Bone marrow (tissue), 2 donors: ENCODE measurements around the gene HK2.
"Not testable (repeated sequence)": the region's sequence is repeated elsewhere in the genome, so short reads cannot be mapped to it uniquely, and the experiment has no call there.

ENCODE experiments used
- DNase-seq, 2 donors: peaks; one replicate each; lab custom pipeline; 2025; lab: John Stamatoyannopoulos, UW

Gene HK2

DNA sequence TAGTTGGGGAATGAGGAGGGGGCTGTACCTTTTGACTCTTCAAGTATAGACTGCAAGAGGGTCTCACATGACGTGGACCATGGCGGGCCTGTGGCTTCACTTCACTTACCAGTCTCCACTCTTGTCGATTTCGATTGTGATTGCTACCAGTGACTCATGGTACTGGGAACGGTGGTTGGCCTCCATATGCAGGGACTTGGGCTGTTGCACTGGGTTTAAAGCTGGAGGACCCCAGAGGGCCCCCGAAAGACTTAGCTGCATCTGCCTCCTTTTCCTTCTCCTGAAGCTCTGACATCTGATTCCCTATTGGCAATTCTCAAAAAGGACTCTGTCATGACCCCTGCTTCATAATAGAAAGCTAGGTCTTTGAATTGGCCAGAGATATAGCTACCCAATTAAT, 43.4 kb downstream of the HK2 start:
- no peak for DNase-seq

DNA sequence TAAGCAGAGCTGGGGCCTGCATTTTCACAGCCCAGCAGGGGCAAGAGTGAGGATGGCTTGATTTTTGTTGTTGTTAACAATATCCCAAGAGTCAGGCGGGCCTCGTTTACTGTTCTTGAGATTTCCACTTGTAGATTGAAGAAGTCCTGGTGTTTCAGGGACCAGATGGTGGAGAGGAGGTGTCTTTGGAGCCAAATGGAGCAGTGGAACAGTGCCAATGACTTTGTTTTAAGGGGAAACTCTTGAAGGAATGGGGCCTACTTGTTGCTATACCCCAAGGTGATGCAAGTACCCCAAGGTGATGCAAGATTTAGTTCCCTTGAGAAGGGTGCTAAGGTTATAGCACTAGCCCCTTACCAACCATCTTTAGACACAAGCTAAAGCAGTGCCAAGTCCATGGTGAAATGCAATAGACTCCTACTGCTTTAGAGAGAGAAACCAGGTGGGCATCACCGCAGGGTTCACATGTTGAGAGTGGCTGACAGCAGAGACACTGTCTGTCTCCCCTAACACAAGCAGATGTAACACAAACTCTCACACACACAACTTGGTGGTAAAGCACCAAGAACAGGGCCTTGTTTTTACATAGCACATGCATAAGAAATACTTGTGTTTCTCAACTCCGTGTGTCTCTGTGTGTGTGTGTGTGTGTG, 44.0 kb downstream of the HK2 start:
- no peak for DNase-seq

DNA sequence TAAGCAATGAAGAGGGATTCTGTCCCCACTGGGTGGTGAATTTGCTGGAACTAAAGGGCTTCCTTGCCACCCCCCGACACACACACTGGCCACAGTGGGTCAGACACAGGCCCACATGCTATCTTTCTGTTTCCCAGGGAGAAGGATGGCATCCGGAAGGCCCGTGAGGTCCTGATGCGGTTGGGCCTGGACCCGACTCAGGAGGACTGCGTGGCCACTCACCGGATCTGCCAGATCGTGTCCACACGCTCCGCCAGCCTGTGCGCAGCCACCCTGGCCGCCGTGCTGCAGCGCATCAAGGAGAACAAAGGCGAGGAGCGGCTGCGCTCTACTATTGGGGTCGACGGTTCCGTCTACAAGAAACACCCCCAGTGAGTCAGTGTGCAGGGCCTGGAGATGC, 44.6 kb downstream of the HK2 start:
- no peak for DNase-seq

DNA sequence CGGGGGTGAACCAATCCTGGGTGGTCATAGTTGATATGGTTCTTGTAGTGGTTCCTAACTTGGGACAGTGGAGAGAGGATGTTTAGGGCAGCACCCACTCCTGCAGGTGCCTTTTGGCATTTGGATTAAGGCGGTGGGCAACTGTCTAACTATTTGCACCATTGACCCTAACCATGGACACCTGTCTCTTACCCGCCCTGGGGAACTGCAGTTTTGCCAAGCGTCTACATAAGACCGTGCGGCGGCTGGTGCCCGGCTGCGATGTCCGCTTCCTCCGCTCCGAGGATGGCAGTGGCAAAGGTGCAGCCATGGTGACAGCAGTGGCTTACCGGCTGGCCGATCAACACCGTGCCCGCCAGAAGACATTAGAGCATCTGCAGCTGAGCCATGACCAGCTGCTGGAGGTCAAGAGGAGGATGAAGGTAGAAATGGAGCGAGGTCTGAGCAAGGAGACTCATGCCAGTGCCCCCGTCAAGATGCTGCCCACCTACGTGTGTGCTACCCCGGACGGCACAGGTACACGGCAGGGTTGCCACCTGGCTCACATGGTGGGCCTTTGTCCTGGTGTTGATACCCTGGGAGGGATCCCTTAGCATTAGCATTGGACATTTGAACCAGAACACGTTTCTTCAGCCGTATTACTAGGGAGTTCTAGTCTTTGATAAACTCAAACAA, 46.3 kb downstream of the HK2 start:
- DNase-seq: no peak

DNA sequence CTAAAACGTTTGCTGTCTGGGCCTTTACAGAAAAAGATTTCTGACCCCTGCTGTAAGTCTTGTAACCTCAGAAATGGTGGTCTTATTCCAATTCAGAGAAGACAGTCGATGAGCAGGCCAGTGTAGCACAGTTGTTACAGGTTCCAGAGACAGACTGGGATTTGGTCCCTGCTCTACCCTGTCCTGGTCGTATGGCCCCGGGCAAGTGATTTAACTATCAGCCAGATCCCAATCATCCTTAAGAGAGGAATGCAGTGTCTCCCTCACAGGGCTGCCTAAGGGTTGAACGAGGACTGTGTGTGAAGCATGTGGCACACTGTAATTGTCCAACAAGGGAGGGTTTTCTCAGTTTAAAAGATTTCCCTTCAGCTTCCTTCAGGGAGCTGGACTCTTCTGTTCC, 47.2 kb downstream of the HK2 start:
- no peak for DNase-seq

DNA sequence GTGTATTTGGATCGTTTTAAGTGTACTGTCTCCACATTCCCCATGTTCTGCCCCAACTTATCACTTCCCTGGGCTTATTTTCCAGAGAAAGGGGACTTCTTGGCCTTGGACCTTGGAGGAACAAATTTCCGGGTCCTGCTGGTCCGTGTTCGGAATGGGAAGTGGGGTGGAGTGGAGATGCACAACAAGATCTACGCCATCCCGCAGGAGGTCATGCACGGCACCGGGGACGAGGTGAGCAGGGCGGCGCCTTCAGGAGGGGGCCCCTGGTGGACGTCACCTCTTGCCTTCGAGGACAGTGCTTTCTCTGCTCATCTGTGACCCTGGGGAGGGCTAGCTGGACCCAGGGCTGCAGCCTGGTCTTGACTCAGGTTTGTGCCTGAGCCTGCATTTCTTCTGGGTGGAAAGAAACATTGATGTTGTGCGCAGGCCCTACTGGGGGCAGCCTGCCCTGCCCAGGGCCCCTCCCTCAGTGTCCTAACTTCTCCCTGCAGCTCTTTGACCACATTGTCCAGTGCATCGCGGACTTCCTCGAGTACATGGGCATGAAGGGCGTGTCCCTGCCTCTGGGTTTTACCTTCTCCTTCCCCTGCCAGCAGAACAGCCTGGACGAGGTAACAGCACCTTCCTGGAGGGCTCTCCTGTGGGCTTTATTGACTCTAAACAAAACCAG, 47.8 kb downstream of the HK2 start:
- no peak for DNase-seq

DNA sequence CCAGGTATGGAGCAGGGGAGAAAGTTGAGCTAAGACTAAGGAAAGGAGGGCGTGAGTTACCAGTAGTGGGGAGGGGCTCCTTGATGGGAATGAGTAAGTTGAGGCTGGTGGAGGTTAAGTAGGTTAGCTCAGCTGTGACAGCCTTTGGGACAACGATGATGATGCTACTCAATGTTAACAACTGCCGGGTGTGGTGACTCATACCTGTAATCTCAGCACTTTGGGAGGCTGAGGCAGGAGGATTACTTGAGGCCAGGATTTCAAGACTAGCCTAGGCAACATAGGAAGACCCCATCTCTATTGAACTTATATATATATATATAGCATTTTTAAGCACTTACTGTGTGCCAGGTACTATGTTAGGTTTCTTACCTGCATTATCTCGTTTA, 48.4 kb downstream of the HK2 start:
- DNase-seq: no peak

DNA sequence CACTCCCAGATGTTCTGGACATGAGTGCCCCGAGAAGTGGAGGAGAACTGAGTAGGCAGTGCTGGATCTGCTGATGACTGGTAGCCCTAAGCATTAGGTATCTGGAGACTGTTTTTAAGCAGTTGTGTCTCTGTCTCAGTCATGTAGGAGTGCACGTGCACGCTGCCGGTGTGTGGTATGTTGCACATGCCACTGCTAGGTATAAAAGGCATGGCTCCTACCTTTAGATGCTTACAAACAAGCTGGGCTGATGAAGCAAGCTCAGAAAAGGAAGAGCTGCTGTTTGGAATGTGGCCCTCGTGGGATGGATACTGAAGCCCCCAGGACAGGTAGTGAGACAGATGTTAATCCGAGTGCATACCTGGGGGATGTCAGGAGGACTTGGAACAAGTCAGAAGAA, 49.1 kb downstream of the HK2 start:
- no peak for DNase-seq

DNA sequence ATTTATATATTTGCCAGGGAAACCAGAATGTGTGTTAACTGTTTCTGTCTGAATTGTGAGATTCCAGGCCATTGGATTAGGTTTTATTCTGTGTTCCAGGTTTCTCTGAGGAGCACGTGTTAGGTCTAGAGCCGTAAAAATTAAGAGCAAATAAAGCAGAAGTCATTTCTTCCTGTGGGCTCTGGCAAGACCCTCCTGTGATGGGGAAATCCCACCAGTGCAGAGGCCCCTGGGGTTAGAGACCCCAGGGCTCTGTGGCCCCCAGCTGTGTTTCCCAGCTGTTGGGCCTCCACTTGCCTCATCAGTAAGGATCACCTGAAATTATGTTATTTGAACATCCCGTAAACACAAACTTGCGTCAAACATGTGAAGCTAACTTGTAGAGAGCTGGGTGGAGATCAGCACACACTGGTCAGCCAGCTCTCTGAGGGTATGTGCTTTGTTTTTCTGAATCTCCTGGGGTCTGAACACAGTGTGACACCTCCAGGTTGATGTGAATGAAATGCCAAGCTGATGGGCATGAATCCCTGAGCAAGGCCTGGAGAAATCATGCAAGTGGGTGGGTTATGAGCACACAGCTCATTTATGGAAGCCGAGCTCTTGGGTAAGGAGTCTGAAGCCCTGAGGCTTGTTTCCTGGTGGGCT, 50.3 kb downstream of the HK2 start:
- DNase-seq: no peak

DNA sequence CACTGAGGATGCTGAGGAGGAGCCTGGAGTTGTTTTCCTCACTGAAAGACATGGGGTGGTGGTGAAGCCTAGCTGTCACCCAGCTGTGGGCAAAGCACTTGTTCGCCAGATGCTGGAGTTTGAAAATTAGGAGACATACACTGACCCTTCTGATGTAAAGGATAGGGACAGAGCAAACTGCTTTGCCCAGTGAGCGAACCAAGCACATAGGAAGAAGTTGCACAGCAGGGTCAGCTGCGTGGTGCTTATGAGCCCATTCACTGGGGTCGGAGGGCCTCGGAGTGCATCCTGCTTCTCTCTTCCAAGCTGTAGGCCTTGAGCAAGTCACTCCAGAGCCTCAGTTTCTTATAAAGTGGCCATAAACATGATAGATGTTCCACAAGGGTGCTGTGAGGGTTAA, 50.9 kb downstream of the HK2 start:
- DNase-seq: no peak

DNA sequence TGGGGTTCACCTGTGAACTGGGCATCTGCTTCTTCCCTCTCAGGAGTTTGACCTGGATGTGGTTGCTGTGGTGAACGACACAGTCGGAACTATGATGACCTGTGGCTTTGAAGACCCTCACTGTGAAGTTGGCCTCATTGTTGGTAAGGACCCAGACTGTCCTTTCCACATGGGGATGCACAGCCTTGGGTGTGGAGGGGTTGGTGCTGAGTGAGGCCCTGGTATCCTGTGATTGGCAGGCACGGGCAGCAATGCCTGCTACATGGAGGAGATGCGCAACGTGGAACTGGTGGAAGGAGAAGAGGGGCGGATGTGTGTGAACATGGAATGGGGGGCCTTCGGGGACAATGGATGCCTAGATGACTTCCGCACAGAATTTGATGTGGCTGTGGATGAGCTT, 52.3 kb downstream of the HK2 start:
- DNase-seq: no peak

DNA sequence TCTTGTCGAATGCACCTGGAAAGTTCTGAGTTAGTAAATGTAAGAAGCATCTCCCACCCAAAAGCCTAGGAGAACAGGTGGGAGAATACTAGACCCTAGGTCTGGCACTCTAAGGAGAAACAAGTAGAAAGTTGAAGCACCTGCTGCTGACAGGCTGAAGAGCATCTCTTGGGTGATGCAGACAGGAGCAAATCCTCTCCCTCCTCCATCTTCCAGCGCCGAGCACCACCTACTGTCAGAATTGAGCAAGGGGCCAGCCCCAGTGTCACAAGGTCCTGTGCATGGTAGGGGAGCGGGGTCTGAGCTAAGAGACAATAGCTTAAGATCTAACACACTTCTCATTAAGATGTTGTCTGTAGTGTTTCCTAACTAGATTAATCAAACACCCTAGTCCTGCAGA, 52.9 kb downstream of the HK2 start:
- DNase-seq: no peak

DNA sequence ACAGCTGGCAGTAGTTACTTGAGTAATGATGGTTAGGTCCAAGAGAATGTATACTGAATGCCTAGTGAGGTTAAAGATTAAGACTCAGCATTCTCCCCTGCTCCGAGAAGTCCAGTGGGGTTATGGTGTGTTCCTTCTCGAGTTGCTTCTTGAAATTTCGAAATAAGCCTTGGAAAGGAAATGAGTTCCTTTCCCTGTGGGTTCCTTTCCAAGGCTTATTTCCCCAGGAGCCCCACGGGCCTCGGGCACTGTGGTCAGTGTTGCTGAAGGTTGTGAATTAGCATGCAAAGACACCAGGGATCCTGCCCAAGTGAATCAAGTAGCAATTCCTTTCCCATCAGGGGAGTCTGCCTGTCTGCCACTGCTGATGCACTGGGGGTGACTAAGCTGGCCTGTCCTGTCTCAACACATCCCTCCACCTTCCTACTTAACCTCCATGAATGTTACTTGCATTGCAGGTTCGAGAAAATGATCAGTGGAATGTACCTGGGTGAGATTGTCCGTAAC, 53.6 kb downstream of the HK2 start:
- no peak for DNase-seq

DNA sequence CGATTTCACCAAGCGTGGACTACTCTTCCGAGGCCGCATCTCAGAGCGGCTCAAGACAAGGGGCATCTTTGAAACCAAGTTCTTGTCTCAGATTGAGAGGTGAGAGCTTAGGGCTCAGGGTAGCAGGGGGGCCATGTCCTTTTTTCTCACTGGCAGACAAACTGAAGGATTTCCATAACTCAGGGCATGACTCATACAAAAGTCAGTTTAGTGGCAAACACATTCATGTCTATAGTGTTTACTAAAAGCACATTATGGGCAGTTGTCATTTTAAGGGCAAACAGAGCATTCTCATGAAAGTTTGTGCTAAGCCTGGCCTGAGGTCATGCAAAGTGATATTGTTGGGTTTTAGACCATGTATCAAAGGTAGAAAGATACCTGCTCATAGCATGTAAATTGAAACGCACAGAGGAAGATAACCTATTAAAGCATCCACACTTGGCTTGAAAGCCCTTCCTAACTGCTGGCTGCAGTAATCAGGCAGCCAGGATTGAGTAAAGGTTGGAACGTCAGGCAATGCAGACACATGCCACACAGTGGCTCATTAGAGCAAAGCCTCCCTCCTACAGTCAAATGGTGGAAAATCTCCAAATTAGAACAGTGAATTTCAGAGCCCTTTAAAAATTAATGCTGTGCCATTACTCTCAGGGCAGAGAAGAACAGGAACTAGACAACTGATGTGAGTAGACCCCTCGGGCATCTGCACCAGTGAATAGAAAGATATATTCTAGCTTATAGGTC, 54.2 kb downstream of the HK2 start:
- no peak for DNase-seq

DNA sequence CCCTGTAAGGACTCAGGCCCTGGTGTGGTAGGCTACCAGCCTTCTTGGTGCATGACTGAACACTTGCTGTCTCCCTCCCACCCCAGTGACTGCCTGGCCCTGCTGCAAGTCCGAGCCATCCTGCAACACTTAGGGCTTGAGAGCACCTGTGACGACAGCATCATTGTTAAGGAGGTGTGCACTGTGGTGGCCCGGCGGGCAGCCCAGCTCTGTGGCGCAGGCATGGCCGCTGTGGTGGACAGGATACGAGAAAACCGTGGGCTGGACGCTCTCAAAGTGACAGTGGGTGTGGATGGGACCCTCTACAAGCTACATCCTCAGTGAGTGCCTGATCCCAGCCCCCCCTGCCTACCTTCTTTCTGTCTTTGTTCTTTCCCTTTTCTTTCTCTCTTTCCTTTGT, 55.2 kb downstream of the HK2 start:
- DNase-seq: no peak

DNA sequence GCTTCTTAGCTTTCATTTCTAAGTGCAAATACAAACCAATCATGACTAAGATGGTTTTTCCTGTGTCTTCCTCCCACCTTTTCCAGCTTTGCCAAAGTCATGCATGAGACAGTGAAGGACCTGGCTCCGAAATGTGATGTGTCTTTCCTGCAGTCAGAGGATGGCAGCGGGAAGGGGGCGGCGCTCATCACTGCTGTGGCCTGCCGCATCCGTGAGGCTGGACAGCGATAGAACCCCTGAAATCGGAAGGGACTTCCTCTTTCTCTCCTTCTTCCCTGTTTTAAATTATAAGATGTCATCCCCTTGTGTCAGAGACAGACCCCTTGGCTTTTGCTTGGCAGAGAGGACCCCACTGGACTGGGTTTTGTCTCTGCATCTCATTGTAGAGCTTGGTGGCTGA, 56.8 kb downstream of the HK2 start:
- DNase-seq: no peak

DNA sequence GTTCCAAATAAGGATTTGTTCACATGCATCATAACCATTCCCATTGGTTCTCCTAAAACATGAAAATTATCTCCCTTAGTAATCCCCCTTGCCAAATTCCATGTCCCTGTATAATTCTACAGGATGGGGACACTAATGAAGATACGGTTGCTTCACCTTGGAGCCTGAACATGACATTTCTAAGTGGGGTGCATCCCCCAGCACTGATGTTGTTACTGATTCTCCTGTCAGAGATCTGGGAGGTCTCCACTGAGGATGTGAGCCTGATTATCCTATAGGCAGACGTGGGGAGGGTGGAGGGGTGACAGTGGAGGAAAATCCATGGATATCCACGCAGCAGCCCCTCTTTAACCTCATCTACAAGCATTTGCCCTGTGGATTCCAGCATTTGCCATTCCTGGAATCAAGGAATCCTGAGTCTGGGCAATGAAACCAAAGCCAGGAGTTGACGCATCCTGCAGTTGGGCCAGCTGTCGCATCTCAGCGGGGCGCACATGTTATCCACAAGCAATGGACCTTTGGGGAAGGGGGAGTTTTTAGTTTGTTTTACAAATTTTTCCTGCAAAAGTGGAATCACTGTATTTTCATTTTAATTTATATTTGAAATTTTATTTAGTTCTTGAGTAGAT, 57.3 kb downstream of the HK2 start:
- DNase-seq: no peak

DNA sequence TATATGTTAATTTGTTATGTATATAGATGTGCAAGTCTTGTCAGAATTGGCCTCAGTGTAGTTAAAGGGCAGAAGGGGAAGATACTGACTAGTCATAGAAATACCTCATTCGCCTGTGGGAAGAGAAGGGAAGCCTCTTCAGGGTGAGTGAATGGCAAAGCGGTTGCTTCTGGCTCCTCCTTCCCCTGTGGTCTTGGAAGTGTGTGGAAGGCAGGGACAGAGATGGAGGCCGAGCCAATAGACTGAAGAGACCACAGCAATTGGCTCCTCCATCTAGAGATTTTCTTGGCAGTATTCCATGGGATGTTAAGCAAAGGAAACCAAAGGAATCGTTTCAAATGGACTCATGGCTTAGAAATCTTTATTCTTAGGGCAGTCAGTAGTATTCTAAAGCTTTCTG, 57.9 kb downstream of the HK2 start:
- not testable (repeated sequence) for DNase-seq

DNA sequence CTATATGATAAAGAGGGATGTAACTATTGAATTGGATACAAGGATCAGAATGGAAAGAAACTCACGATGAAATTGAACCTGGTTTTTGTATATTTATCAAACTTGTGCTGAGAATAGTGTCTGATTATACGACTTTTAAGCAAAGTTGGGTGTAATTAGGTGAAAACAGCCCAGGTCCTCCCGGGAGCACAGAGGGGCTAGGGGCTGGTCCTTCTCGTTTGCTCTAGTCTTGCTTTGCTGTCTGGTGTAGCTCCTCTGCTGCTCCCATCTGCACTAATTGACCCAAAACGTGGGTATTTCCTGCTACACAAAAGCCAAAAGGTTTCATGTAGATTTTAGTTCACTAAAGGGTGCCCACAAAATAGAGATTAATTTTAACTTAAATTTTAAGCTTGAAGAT, 58.7 kb downstream of the HK2 start:
- DNase-seq: no peak

DNA sequence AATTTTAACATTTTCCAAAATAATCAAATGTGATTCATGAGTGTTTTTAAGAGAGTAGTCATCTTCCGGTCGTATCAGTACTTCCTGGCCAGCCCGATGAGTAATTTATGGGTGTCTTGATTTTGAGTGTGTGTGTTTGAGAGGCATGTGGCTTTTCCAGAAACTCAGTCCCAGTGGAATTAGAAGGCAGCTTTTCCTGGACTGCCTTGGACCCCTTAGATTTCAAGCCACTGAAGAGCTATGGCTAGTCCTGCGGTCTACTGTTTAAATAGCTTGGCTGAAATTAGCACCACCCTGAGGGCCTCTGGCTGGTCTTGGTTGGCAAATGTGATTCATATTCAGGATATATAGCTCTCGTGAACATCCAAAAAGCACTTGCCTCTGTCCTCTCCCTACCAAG, 59.4 kb downstream of the HK2 start:
- no peak for DNase-seq

DNA sequence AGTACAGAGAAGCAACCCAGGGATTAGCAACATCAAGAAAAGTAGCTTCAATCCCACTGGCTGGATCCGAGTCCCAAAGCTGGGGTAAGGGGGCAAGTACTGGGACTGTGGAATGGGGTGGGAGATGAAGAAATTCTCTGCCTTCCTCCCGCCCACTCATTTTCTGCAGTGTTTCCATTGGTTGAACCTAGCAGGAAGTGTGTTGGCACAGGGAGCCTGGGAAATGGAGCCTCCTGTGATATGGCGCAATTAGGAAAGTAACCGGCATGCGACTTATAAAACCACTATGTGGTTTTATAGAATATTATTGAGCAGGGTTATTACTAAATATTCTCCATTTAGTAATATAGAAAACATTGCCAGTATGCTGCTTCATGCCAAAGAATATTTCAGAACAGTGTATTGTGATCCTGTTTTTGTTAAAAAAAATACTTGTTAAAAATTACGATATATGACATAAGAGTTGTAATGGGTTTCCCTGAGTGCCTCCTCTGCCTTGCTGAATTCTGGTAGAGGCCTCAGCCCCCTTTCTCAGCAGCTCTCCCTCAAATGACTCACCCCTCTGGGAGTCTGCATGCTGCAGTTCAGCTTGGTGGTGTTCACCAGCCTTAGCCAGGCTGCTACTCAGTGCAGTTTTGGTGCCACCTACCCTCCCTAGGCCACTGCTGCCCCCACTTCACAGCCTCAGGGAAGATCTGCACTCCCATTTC, 60.5 kb downstream of the HK2 start:
- DNase-seq: no peak
